Activated T-cell treated with anti-CD3 and anti-CD28 coated beads, Interleukin-2, amount 50 U/mL, for 48 hours (primary cell): ENCODE results near the gene RBCK1.
A peak's percentile ranks its signal among the peaks of the same experiment; 100 is the strongest.

Experiments
- DNase-seq, 2 experiments: peaks; one replicate each; pipeline ENCODE4 v3.0.0-alpha.2; 2020

The RBCK1 gene

GRCh38 chr20:420166-420620 is 12.1 kb downstream of the RBCK1 start:
- no peak for DNase-seq

- no peak for DNase-seq
Measured at GRCh38 chr20:420721-421574, 12.8 kb downstream of the RBCK1 start.

- no peak for DNase-seq
Measured at GRCh38 chr20:421685-422250, 13.7 kb downstream of the RBCK1 start.

GRCh38 chr20:426566-426965 is 18.5 kb downstream of the RBCK1 start:
- no peak for DNase-seq

GRCh38 chr20:427401-427800 is 19.3 kb downstream of the RBCK1 start:
- no peak for DNase-seq

- no peak for DNase-seq
Measured at GRCh38 chr20:427849-428657, 20.0 kb downstream of the RBCK1 start.

GRCh38 chr20:428658-429200 is 20.6 kb downstream of the RBCK1 start:
- no peak for DNase-seq

GRCh38 chr20:430091-430999 is 22.2 kb downstream of the RBCK1 start:
- no peak for DNase-seq

- peak; percentile 39 to 53 for DNase-seq
Measured at GRCh38 chr20:431012-431904, 23.2 kb downstream of the RBCK1 start.

GRCh38 chr20:432208-432607 is 24.1 kb downstream of the RBCK1 start:
- no peak for DNase-seq

- no peak for DNase-seq
Measured at GRCh38 chr20:432677-433299, 24.7 kb downstream of the RBCK1 start.

GRCh38 chr20:433300-433975 is 25.3 kb downstream of the RBCK1 start:
- peak; percentile 79 to 84 for DNase-seq

GRCh38 chr20:434221-434620 is 26.1 kb downstream of the RBCK1 start:
- no peak for DNase-seq

GRCh38 chr20:434661-435419 is 26.7 kb downstream of the RBCK1 start:
- no peak for DNase-seq

- DNase-seq = no peak
Measured at GRCh38 chr20:435558-435957, 27.5 kb downstream of the RBCK1 start.

GRCh38 chr20:436476-436875 is 28.4 kb downstream of the RBCK1 start:
- DNase-seq = no peak

- peak in 1 of 2 experiments; percentile 30 for DNase-seq
Measured at GRCh38 chr20:437787-438486, 29.8 kb downstream of the RBCK1 start.
